Astrocyte (in vitro differentiated cells and primary cell): ENCODE results near the gene CD55.

Experiments
- CTCF ChIP-seq: IDR thresholded peaks from 2 replicates; pipeline ENCODE4 v1.5.1; 2011; ENCODE audit warnings: low read depth, mild to moderate bottlenecking, inconsistent platforms, low read length, moderate library complexity; ENCODE audit not compliant: insufficient read depth
- EZH2 ChIP-seq: IDR thresholded peaks from 2 replicates; pipeline ENCODE4 v1.6.1; 2012; ENCODE audit warnings: mild to moderate bottlenecking, low read length, inconsistent platforms; ENCODE audit not compliant: insufficient read depth

- TF ChIP-seq CTCF (no peak), EZH2 (no peak)
Observed at GRCh38 chr1:207315435-207315834, 6.0 kb upstream of the CD55 start.
